HG03280 (cell line): ENCODE data around the gene ZNF207.
"Not testable (repeated sequence)": the region's sequence is repeated elsewhere in the genome, so short reads cannot be mapped to it uniquely, and the experiment has no call there.

Experiments
- ATAC-seq: cut with Tn5 transposase; IDR thresholded peaks from one replicate; pipeline ENCODE4 v1.9.1; 2021; ENCODE audit warnings: mild to moderate bottlenecking, moderate library complexity; ENCODE audit not compliant: unreplicated experiment

ZNF207 gene

GRCh38 chr17:32333187-32333586 is 16.8 kb upstream of the ZNF207 start:
- no peak for ATAC-seq

DNA sequence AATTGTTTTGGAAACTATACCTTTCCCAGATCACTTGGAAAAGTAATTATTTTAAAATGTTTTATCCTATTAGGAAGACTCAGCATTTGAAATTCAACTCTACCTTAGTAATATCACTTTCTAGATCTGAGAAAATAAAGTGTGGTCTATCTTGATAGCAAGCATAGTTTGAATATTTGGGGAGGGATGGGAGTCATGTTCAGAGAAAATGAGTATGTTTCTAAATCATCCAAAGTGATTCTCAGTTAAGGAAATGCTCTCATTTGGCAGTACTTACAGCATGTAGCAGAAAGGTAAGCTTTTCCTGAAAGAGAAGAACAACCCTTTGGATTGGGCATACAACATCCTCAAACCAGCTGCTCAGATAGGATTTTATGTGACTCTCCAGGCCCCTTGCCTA is 14.9 kb upstream of the ZNF207 start:
- no peak for ATAC-seq

GRCh38 chr17:32335687-32336086 is 14.3 kb upstream of the ZNF207 start:
- no peak for ATAC-seq

DNA sequence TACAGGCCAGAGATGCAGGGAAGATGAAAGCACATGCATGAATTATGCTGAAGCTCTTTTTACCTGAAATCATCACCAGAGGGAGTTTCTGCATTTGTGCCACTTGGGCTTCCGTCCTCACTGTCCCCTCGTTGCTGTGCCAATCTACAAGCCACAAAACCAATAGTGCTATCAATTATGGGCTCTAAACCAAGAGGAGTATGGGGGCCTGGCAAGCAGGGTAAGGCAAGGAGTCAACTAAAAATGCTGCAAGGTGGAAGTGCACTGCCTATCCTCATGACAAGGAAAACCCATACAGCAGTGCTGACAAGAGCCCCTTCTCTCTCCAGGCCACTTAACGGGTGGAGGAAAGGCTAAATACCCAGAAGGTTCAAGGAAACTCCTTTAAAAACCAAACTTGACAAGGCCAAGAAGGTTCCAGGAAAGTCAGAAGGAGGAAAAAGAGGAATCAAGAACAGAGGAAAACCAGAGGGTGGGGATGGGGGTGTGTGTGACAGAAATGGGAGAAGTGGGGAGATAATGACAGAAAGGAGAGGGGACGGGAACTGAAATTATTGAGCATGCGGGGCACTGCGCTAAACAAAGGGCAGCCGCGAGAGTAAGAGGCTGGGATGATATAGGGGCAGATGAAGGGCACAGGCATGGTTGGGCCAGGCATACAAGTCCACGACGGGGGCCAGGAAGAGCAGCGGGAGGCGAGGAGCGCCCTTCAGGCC is 8.7 kb upstream of the ZNF207 start:
- no peak for ATAC-seq

GRCh38 chr17:32341857-32342602 is 7.9 kb upstream of the ZNF207 start, which contains the start of gene C17orf75:
Gene C17orf75, minus strand, starts transcription at chr17:32342173. Its CDS starts 34 bp downstream, at chr17:32342139.
- ATAC-seq: peak; percentile 89

GRCh38 chr17:32342603-32343325 is 7.2 kb upstream of the ZNF207 start:
- no peak for ATAC-seq

- no peak for ATAC-seq
Measured at GRCh38 chr17:32345951-32346600, 3.9 kb upstream of the ZNF207 start.

GRCh38 chr17:32348483-32348800 is 1.5 kb upstream of the ZNF207 start:
- no peak for ATAC-seq

- no peak for ATAC-seq
Measured at GRCh38 chr17:32349503-32349853, 479 bp upstream of the ZNF207 start.

GRCh38 chr17:32350666-32351418 is 885 bp downstream of the ZNF207 start:
- peak; percentile 17 for ATAC-seq

- ATAC-seq: not testable (repeated sequence)
Measured at GRCh38 chr17:32352734-32353133, 2.8 kb downstream of the ZNF207 start.

DNA sequence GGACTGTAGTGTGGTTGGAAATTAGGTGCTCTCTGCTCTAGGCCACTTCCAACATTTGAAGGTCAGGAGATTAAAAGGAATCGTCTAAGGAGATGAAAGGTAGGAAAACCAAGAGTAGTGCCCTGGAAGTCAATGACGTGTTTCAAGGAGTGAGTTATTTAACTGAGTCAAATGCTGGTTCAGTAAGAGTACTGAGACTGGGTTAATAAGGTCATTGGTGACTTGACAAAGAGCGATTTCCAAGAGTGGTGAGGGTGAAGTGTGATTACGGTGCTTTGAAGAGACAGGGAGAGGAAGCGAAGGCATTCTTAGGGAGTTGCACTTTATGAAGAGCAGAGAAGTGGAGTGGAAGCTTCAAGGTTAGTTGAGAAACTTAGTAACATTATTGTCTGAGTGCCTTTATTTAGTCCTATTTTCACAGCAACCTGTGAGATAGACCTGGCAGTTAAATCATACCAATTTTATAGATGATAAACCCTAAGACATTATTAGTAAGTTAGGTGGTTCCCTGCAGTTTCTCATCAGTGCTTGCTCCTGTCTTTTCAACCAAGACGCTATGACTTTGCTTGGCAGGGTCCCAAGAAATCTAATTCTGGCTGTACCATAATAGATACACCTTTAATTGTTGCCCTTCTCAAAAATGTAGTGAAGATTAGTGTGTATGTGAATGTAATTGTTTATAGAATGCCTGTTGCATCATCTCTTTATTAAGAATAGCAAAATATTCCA is 5.9 kb downstream of the ZNF207 start:
- no peak for ATAC-seq

- ATAC-seq: no peak
Measured at GRCh38 chr17:32356378-32356743, 6.4 kb downstream of the ZNF207 start.

GRCh38 chr17:32356750-32357149 is 6.8 kb downstream of the ZNF207 start:
- no peak for ATAC-seq

DNA sequence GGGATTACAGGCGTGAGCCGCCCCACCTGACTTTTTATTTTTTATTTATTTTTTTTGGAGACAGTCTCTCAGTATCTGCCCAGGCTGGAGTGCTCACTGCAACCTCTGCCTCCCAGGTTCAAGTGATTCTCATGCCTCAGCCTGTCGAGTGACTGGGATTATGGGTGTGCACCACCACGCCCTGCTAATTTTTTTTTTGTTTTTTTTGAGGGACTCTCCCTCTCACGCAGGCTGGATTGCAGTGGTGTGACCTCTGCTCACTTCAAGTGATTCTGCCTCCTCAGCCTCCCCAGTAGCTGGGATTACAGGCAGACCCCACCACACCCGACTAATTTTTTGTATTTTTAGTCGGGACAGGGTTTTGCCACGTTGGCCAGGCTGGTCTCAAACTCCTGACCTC is 7.7 kb downstream of the ZNF207 start:
- ATAC-seq: no peak

GRCh38 chr17:32361270-32361669 is 11.3 kb downstream of the ZNF207 start:
- ATAC-seq: no peak

- no peak for ATAC-seq
Measured at GRCh38 chr17:32370426-32370825, 20.5 kb downstream of the ZNF207 start.

GRCh38 chr17:32382526-32383223 is 32.7 kb downstream of the ZNF207 start:
- ATAC-seq: no peak

DNA sequence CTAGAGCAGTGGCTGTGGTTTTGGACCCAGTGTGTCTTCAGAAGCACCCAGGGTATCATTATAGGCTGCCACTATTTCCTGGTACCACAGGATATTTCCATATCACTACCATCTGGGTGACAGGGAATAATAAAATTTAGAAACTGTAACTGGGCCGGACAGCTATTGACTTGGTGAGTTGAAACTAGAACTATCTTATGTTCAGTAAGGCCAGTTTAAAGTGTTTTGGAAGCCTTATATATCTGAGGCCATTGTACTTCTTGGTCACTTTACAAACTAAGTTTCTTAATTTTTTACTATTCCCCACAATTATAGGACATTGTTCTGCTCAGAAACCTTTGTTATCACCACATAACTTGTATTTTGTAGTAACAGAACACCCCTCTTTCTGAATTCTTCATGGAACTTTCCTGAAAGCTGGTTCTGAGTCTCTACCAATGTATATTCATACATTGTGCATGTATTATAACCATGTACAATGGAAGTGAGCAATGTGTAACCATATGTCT is 34.0 kb downstream of the ZNF207 start:
- ATAC-seq: no peak
